CD4-positive, CD25-positive, alpha-beta regulatory T cell (primary cell): ENCODE data around the gene LRRC31. TPM values are rescaled to one million over a fixed set of nuclear protein-coding genes. Genes with fewer than 3 reads are reported as not detected.

ENCODE experiments used
- ATAC-seq, 2 donors: fragments of 150-1000 bp; cut with Tn5 transposase; one replicate each; pipeline ENCODE4 v1.10.0; 2021; ENCODE audit warnings: low read depth in 2 of 2, moderate number of reproducible peaks in 2 of 2, moderate library complexity in 1 of 2
- DNase-seq, 3 donors: peaks; one replicate each; pipeline versions ENCODE4 v3.0.0 to v3.0.0-alpha.2; 2012 to 2022; ENCODE audit warnings: mixed read lengths in 1 of 3
- H3K27ac ChIP-seq: one replicate; pipeline ENCODE4 v1.7.0; 2013; ENCODE audit warnings: mild to moderate bottlenecking, low read length; ENCODE audit not compliant: insufficient read depth, poor library complexity, severe bottlenecking
- H3K27me3 ChIP-seq: one replicate; pipeline ENCODE4 v1.7.0; 2013; ENCODE audit warnings: low read length; ENCODE audit not compliant: control insufficient read depth, insufficient read depth
- H3K36me3 ChIP-seq: one replicate; pipeline ENCODE4 v1.7.0; 2013; ENCODE audit warnings: mild to moderate bottlenecking, low read length, moderate library complexity; ENCODE audit not compliant: control insufficient read depth, insufficient read depth
- H3K4me1 ChIP-seq: 2 replicates; pipeline ENCODE4 v1.7.0; 2013; ENCODE audit warnings: mild to moderate bottlenecking, low read length; ENCODE audit not compliant: insufficient read depth, control insufficient read depth, poor library complexity, severe bottlenecking
- H3K4me3 ChIP-seq: one replicate; pipeline ENCODE4 v1.7.0; 2013; ENCODE audit warnings: low read depth, mild to moderate bottlenecking, low read length, moderate library complexity
- H3K9me3 ChIP-seq, 2 experiments: 1 replicate in 1 of 2; 2 replicates in 1 of 2; pipeline ENCODE4 v1.7.0; 2013; ENCODE audit warnings: low read length in 2 of 2, mild to moderate bottlenecking in 1 of 2, moderate library complexity in 1 of 2; ENCODE audit not compliant: control insufficient read depth in 2 of 2
- H3K27ac Mint-ChIP-seq, 3 donors: one replicate each; pipeline ENCODE4 v1.8.0; 2020 to 2022; ENCODE audit warnings: mild to moderate bottlenecking in 3 of 3, mixed read lengths in 3 of 3, moderate library complexity in 2 of 3
- H3K27me3 Mint-ChIP-seq: one replicate; pipeline ENCODE4 v1.8.0; 2022; ENCODE audit warnings: mild to moderate bottlenecking, mixed read lengths
- H3K36me3 Mint-ChIP-seq: one replicate; pipeline ENCODE4 v1.8.0; 2020; ENCODE audit warnings: mixed read lengths
- H3K4me1 Mint-ChIP-seq, 4 donors: one replicate each; pipeline ENCODE4 v1.8.0; 2020 to 2022; ENCODE audit warnings: mixed read lengths in 4 of 4, mild to moderate bottlenecking in 1 of 4
- H3K4me3 Mint-ChIP-seq, 4 donors: one replicate each; pipeline ENCODE4 v1.8.0; 2020 to 2022; ENCODE audit warnings: mild to moderate bottlenecking in 4 of 4, mixed read lengths in 4 of 4, moderate library complexity in 3 of 4
- H3K9me3 Mint-ChIP-seq, 7 donors: one replicate each; pipeline ENCODE4 v1.8.0; 2020 to 2022; ENCODE audit warnings: mixed read lengths in 7 of 7, mild to moderate bottlenecking in 3 of 7, moderate library complexity in 2 of 7
- polyA plus RNA-seq, 4 donors: library from polyadenylated mRNA; unstranded; fragments of 300-500 nt; fragmentation: Illumina TruSeq; gene quantifications; one replicate each; pipeline ENCODE4 v1.2.3, GENCODE V29; 2021
- total RNA-seq: library from RNA; stranded (reverse); gene quantifications from one replicate; pipeline ENCODE4 v1.2.3, GENCODE V29; 2022

Gene LRRC31
- not detected for total RNA-seq
- polyA plus RNA-seq: not detected

DNA sequence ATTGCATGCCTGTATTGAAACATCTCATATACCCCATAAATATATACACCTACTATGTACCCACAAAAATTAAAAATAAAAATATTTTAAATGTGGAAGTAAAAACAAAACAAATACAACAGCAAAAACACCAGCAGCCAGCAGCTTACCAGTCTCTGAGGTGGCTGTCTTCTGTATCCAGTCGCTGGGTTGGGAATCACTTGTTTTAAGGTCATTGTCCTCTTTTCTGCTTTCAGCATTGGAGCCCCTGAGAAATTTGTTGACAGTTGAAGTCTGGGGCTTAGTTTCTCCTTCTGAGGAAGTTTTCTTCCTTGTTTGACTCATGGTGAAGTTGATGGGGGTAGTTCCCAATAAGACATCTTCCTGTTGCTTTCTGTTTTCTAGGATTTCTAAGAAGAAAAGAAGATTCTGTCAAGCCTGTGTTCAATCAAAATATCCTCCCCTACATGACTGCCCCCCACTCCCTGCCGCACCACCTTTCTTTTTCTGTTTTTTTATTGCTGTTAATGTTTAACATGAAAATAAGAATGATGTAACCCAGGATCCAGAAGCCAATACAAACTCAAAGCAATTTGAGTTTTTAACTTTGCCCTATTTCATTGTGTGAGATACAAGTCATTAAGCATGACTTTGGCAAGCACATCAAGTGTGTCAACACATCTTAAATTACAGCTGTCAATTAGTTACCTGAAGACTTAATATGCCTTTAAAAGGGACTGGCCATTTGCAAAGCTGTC, at the start of gene LRRC31:
Gene LRRC31 (minus strand): TSS at position 452 of the 737 bp plus-strand sequence. CDS start 128 bp downstream, at position 324.
- H3K36me3 Mint-ChIP-seq: no peaks in the 10 kb centered on the region
- peak within 1 kb of the TSS in 2 of 3 donors; percentile 64 to 70 for H3K27ac Mint-ChIP-seq
- H3K4me1 Mint-ChIP-seq: peaks cover 9 to 35% (median 18%) of the 10 kb centered on the region in 4 donors
- H3K27ac ChIP-seq: no peak within 1 kb of the TSS
- DNase-seq: no peak
- H3K9me3 Mint-ChIP-seq: no peaks in the 10 kb centered on the region
- H3K4me3 Mint-ChIP-seq: no peak within 1 kb of the TSS
- ATAC-seq: no peak
- H3K27me3 Mint-ChIP-seq: peaks cover 10% of the 10 kb centered on the region
- H3K4me3 ChIP-seq: no peak within 1 kb of the TSS
- H3K27me3 ChIP-seq: peaks cover 3% of the 10 kb centered on the region
- H3K4me1 ChIP-seq: peaks cover 12% of the 10 kb centered on the region
- no peaks in the 10 kb centered on the region for H3K36me3 ChIP-seq
- H3K9me3 ChIP-seq: no peaks in the 10 kb centered on the region

- no peak overlapping the region for H3K4me3 ChIP-seq
- no peaks in the 10 kb centered on the region for H3K9me3 ChIP-seq
- no peaks in the 10 kb centered on the region for H3K36me3 ChIP-seq
- H3K27ac Mint-ChIP-seq: no peak overlapping the region
- no peaks in the 10 kb centered on the region for H3K9me3 Mint-ChIP-seq
- DNase-seq (no peak), ATAC-seq (no peak)
- H3K4me1 Mint-ChIP-seq: no peaks in the 10 kb centered on the region
- H3K4me1 ChIP-seq: no peaks in the 10 kb centered on the region
- no peaks in the 10 kb centered on the region for H3K27me3 ChIP-seq
- H3K27ac ChIP-seq: no peak overlapping the region
- no peaks in the 10 kb centered on the region for H3K27me3 Mint-ChIP-seq
- no peaks in the 10 kb centered on the region for H3K36me3 Mint-ChIP-seq
- H3K4me3 Mint-ChIP-seq: no peak overlapping the region
These were observed 44.6 kb upstream of the LRRC31 start for GRCh38 chr3:169914321-169914720.

- Histone ChIP-seq H3K4me3 (no peak overlapping the region), H3K36me3 (no peaks in the 10 kb centered on the region), H3K27me3 (no peaks in the 10 kb centered on the region), H3K27ac (no peak overlapping the region), H3K4me1 (no peaks in the 10 kb centered on the region), H3K9me3 (no peaks in the 10 kb centered on the region)
- DNase-seq (no peak), ATAC-seq (no peak)
- H3K27me3 Mint-ChIP-seq: no peaks in the 10 kb centered on the region
- H3K4me1 Mint-ChIP-seq: no peaks in the 10 kb centered on the region
- H3K36me3 Mint-ChIP-seq: no peaks in the 10 kb centered on the region
- no peak overlapping the region for H3K27ac Mint-ChIP-seq
- no peak overlapping the region for H3K4me3 Mint-ChIP-seq
- H3K9me3 Mint-ChIP-seq: no peaks in the 10 kb centered on the region
These were observed 43.6 kb upstream of the LRRC31 start for GRCh38 chr3:169913323-169913722.

- no peaks in the 10 kb centered on the region for H3K9me3 ChIP-seq
These were observed 41.5 kb upstream of the LRRC31 start, which contains the start of gene SAMD7 for GRCh38 chr3:169911272-169911671. Gene SAMD7 (plus strand): TSS chr3:169911572. CDS start chr3:169919499, 7,927 bp downstream.

GRCh38 chr3:169907944-169908343, 38.2 kb upstream of the LRRC31 start:
- Mint-ChIP-seq H3K9me3 (peaks cover 0 to 4% (median 0%) of the 10 kb centered on the region in 7 donors), H3K4me1 (no peaks in the 10 kb centered on the region), H3K27me3 (peaks cover 11% of the 10 kb centered on the region), H3K4me3 (no peak overlapping the region), H3K27ac (peak overlapping the region in 1 of 3 donors; percentile 15), H3K36me3 (no peaks in the 10 kb centered on the region)
- Histone ChIP-seq H3K9me3 (no peaks in the 10 kb centered on the region), H3K27ac (no peak overlapping the region), H3K4me1 (no peaks in the 10 kb centered on the region), H3K27me3 (no peaks in the 10 kb centered on the region), H3K36me3 (no peaks in the 10 kb centered on the region), H3K4me3 (no peak overlapping the region)
- DNase-seq (no peak), ATAC-seq (no peak)

More at GRCh38 chr3:169911272-169911671, 41.5 kb upstream of the LRRC31 start, which contains the start of gene SAMD7:
- no peak within 1 kb of the TSS for H3K27ac Mint-ChIP-seq
- H3K4me3 ChIP-seq: no peak within 1 kb of the TSS
- no peak for DNase-seq
- no peak for ATAC-seq
- H3K9me3 Mint-ChIP-seq: no peaks in the 10 kb centered on the region
- no peaks in the 10 kb centered on the region for H3K4me1 Mint-ChIP-seq
- no peaks in the 10 kb centered on the region for H3K27me3 Mint-ChIP-seq
- H3K27ac ChIP-seq: no peak within 1 kb of the TSS
- no peaks in the 10 kb centered on the region for H3K27me3 ChIP-seq
- H3K36me3 Mint-ChIP-seq: no peaks in the 10 kb centered on the region
- H3K4me3 Mint-ChIP-seq: no peak within 1 kb of the TSS
- no peaks in the 10 kb centered on the region for H3K36me3 ChIP-seq
- no peaks in the 10 kb centered on the region for H3K4me1 ChIP-seq

DNA sequence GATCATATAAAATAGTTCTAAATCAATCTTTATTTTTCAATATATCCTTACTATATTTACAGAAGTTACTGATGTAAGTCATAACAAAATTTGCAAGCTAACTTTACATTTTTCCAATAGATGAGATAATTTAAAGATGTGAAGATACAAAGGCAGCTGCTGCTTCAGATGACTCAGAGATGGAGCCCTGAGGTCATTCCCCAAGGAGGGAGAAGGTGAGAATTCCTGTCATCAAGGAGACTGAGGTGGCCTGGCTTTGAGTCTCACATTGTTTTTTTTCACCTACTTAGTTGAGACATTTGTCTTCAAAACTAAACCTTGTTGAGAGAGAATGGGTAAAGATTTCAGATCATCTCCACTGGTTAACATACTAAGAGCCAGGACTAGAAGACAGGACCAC, 37.7 kb upstream of the LRRC31 start:
- Mint-ChIP-seq H3K27ac (peak overlapping the region in 1 of 3 donors; percentile 15), H3K9me3 (peaks cover 0 to 6% (median 0%) of the 10 kb centered on the region in 7 donors), H3K4me3 (no peak overlapping the region), H3K4me1 (no peaks in the 10 kb centered on the region), H3K27me3 (peaks cover 11% of the 10 kb centered on the region), H3K36me3 (no peaks in the 10 kb centered on the region)
- no peak for DNase-seq
- H3K4me1 ChIP-seq: no peaks in the 10 kb centered on the region
- no peak for ATAC-seq
- H3K27me3 ChIP-seq: no peaks in the 10 kb centered on the region
- H3K36me3 ChIP-seq: no peaks in the 10 kb centered on the region
- H3K27ac ChIP-seq: no peak overlapping the region
- no peak overlapping the region for H3K4me3 ChIP-seq
- no peaks in the 10 kb centered on the region for H3K9me3 ChIP-seq

DNA sequence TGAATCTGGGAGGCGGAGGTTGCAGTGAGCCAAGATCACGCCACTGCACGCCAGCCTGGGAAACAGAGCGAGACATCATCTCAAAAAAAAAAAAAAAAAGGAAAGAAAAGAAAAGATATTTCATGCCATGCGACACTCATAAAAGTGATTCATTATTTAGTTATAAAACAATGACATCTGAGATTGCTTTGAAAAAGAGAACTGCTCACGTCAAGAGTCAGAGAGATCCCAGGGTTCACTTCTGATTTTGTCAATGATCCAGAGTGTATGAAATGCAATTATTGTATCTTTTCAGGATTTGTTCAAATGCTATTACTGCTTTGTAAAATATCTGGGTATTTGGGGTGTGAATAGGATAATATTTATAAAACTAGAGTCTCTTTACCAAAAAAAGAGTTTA, 35.7 kb upstream of the LRRC31 start:
- no peak for DNase-seq
- Mint-ChIP-seq H3K4me3 (no peak overlapping the region), H3K4me1 (no peaks in the 10 kb centered on the region), H3K27me3 (peaks cover 11% of the 10 kb centered on the region), H3K27ac (no peak overlapping the region), H3K9me3 (peaks cover 0 to 18% (median 8%) of the 10 kb centered on the region in 7 donors), H3K36me3 (peaks cover 7% of the 10 kb centered on the region)
- H3K27me3 ChIP-seq: no peaks in the 10 kb centered on the region
- H3K27ac ChIP-seq: no peak overlapping the region
- no peak overlapping the region for H3K4me3 ChIP-seq
- no peaks in the 10 kb centered on the region for H3K4me1 ChIP-seq
- peaks cover 5 to 10% of the 10 kb centered on the region in 2 experiments for H3K9me3 ChIP-seq
- no peak for ATAC-seq
- H3K36me3 ChIP-seq: no peaks in the 10 kb centered on the region

- H3K4me3 Mint-ChIP-seq: no peak overlapping the region
- Histone ChIP-seq H3K36me3 (no peaks in the 10 kb centered on the region), H3K27me3 (no peaks in the 10 kb centered on the region), H3K4me3 (no peak overlapping the region), H3K9me3 (peaks cover 5 to 10% of the 10 kb centered on the region in 2 experiments), H3K27ac (no peak overlapping the region), H3K4me1 (no peaks in the 10 kb centered on the region)
- no peak overlapping the region for H3K27ac Mint-ChIP-seq
- no peak for ATAC-seq
- H3K27me3 Mint-ChIP-seq: peaks cover 17% of the 10 kb centered on the region
- H3K36me3 Mint-ChIP-seq: peaks cover 8% of the 10 kb centered on the region
- no peaks in the 10 kb centered on the region for H3K4me1 Mint-ChIP-seq
- DNase-seq: no peak
- H3K9me3 Mint-ChIP-seq: peaks cover 3 to 23% (median 9%) of the 10 kb centered on the region in 7 donors
These were observed 31.7 kb upstream of the LRRC31 start for GRCh38 chr3:169901453-169901852.
